IMR-90 (cell line): ENCODE results near the gene CNTN4. TPM values are rescaled to one million over a fixed set of nuclear protein-coding genes. Genes with fewer than 3 reads are reported as not detected.

ENCODE experiments used
- microRNA-seq, 2 experiments: library from miRNA; stranded (forward) in 1 of 2; unstranded in 1 of 2; fragments of 10-50 nt in 1 of 2; fragments of <30 nt in 1 of 2; gene quantifications in 1 of 2; microRNA quantifications in 1 of 2; one replicate each; pipeline versions ENCODE3 to v1.1.0; 2013 to 2020; ENCODE audit not compliant: insufficient read depth in 1 of 2, insufficient read length in 1 of 2, unreplicated experiment in 1 of 2
- polyA plus RNA-seq, 3 experiments: library from polyadenylated mRNA; depleted of rRNA; stranded (reverse); fragments of >200 nt; gene quantifications; 2 replicates each; pipeline ENCODE4 v1.2.3, GENCODE V29; 2012; ENCODE audit warnings: low replicate concordance in 1 of 3
- small RNA-seq, 5 experiments: library from RNA; depleted of rRNA; stranded (forward); fragments of <200 nt; gene quantifications; one replicate each; pipeline ENCODE3, GENCODE V24; 2012
- total RNA-seq: library from RNA; depleted of rRNA; stranded (reverse); fragments of >200 nt; gene quantifications from 2 replicates; pipeline ENCODE4 v1.2.3, GENCODE V29; 2012

Gene CNTN4
- total and polyA plus RNA-seq, 2 of the 4 experiments (the other 2 are of a cell fraction) = under 0.01 TPM; not detected in 1

Small RNA genes lying within 50 kb of the gene (microRNA-seq; reads per million reads assigned to microRNA genes)
- gene RF00416 (ENCODE audit: insufficient read depth, insufficient read length) = not detected
- gene RN7SKP144 (ENCODE audit: insufficient read depth, insufficient read length) = not detected

Small RNA genes lying within 50 kb of the gene (small RNA-seq; reads per million reads assigned to genes)
- 0 reads per million in 5 experiments for gene RF00416
- gene RN7SKP144 = 0 to 0.31 (median 0) reads per million in 5 experiments
